GM12878 (cell line): ENCODE measurements around the gene NHS. TPM values are rescaled to one million over a fixed set of nuclear protein-coding genes. Genes with fewer than 3 reads are reported as not detected.

Experiments used
- ATAC-seq: fragments of 200-7000 bp; cut with Tn5 transposase; 3 replicates; pipeline ENCODE4 v1.9.1; 2020; ENCODE audit warnings: mild to moderate bottlenecking, moderate library complexity
- BruUV-seq: library from RNA; stranded (reverse); fragments of 400-500 nt; replicated peaks from 2 replicates; lab custom pipeline; 2021; lab: Mats Ljungman, UMichigan
- CTCF ChIA-PET: fragments of 300-600 bp; sonication (Branson Sonifier 250); formaldehyde crosslinking; extraction: SDS; loops from one replicate; lab custom pipeline; 2021; ENCODE audit warnings: inconsistent platforms; lab: Yijun Ruan, JAX
- POLR2A ChIA-PET: fragments of 350-600 bp; formaldehyde crosslinking; extraction: SDS; loops from one replicate; lab custom pipeline; 2021; ENCODE audit warnings: inconsistent platforms; lab: Charles Lee
- RAD21 ChIA-PET: fragments of 300-600 bp; sonication (Branson Sonifier 250); formaldehyde crosslinking; loops from one replicate; lab custom pipeline; 2023; ENCODE audit warnings: antibody characterized with exemption; ENCODE audit not compliant: unreplicated experiment; lab: Charles Lee
- SMC1A ChIA-PET: fragments of 300-600 bp; sonication (Branson Sonifier 250); formaldehyde crosslinking; loops from one replicate; lab custom pipeline; 2023; ENCODE audit not compliant: unreplicated experiment, uncharacterized antibody; lab: Charles Lee
- DNase-seq: peaks from one replicate; pipeline ENCODE4 v3.0.0-alpha.2; 2011; ENCODE audit warnings: low read depth, low spot score
- FAIRE-seq: peaks from 3 replicates; lab custom pipeline; 2011; peaks lifted over from hg19 to GRCh38; lab: Jason Lieb, UNC
- H2AFZ ChIP-seq: 2 replicates; pipeline ENCODE4 v1.6.0; 2011; ENCODE audit warnings: low read depth, low read length, control low read depth; ENCODE audit not compliant: control insufficient read depth
- H3K27ac ChIP-seq: 2 replicates; pipeline ENCODE4 v1.5.1; 2011; ENCODE audit warnings: control low read depth; ENCODE audit not compliant: control insufficient read depth, insufficient read depth
- H3K27me3 ChIP-seq, 2 experiments: replicated peaks in 1 of 2; 2 replicates each; pipeline versions ENCODE4 v1.6.0 to v1.6.1; 2011; ENCODE audit warnings: low read length in 1 of 2; ENCODE audit not compliant: control insufficient read depth in 2 of 2, insufficient read depth in 2 of 2
- H3K36me3 ChIP-seq, 2 experiments: 2 replicates each; pipeline ENCODE4 v1.5.1; 2011; ENCODE audit warnings: low read length in 1 of 2; ENCODE audit not compliant: control insufficient read depth in 2 of 2, insufficient read depth in 2 of 2
- H3K4me1 ChIP-seq: 2 replicates; pipeline ENCODE4 v1.6.1; 2011; ENCODE audit warnings: mild to moderate bottlenecking, low read length, moderate library complexity, mixed read lengths; ENCODE audit not compliant: control insufficient read depth, insufficient read depth
- H3K4me2 ChIP-seq: 2 replicates; pipeline ENCODE4 v1.6.0; 2011; ENCODE audit warnings: control low read depth; ENCODE audit not compliant: control insufficient read depth, insufficient read depth
- H3K4me3 ChIP-seq: fragments of 200-600 bp; sonication (generic); 2 replicates; pipeline ENCODE4 v1.5.1; 2016
- H3K79me2 ChIP-seq: 2 replicates; pipeline ENCODE4 v1.6.0; 2011; ENCODE audit warnings: low read length; ENCODE audit not compliant: control insufficient read depth, insufficient read depth
- H3K9ac ChIP-seq: 2 replicates; pipeline ENCODE4 v1.8.0; 2011; ENCODE audit warnings: low read length, control low read depth, mixed read lengths; ENCODE audit not compliant: control insufficient read depth, insufficient read depth
- H3K9me3 ChIP-seq: replicated peaks from 3 replicates; pipeline ENCODE4 v1.5.1; 2011; ENCODE audit warnings: mild to moderate bottlenecking, low read length; ENCODE audit not compliant: control insufficient read depth, insufficient read depth
- H4K20me1 ChIP-seq: 2 replicates; pipeline ENCODE4 v1.6.0; 2011; ENCODE audit not compliant: control insufficient read depth, insufficient read depth
- E2F8 ChIP-seq: fragments of 450-650 bp; IDR thresholded peaks from 2 replicates; pipeline ENCODE4 v1.6.1; 2018; ENCODE audit warnings: mild to moderate bottlenecking, low read depth, moderate library complexity; ENCODE audit not compliant: partially characterized antibody
- ESRRA ChIP-seq: IDR thresholded peaks from 2 replicates; pipeline ENCODE4 v1.6.1; 2012; ENCODE audit warnings: mild to moderate bottlenecking, low read length, improper control_type of control experiment
- FOS ChIP-seq: IDR thresholded peaks from 3 replicates; pipeline ENCODE4 v1.6.1; 2011; ENCODE audit warnings: borderline replicate concordance; ENCODE audit not compliant: insufficient read length; ENCODE audit errors: extremely low read depth
- GATAD2B ChIP-seq: fragments of 450-650 bp; conservative IDR thresholded peaks from 2 replicates; pipeline ENCODE4 v1.6.1; 2017; ENCODE audit warnings: low read depth, mild to moderate bottlenecking, moderate library complexity
- IRF3 ChIP-seq: fragments of 450-650 bp; IDR thresholded peaks from 2 replicates; pipeline ENCODE4 v1.6.1; 2014; ENCODE audit warnings: mild to moderate bottlenecking
- JUNB ChIP-seq: IDR thresholded peaks from 2 replicates; pipeline ENCODE4 v1.6.1; 2016; ENCODE audit warnings: antibody characterized with exemption, mild to moderate bottlenecking
- MXI1 ChIP-seq: fragments of 150-350 bp; IDR thresholded peaks from 2 replicates; pipeline ENCODE4 v1.6.1; 2011; ENCODE audit warnings: low read depth, mild to moderate bottlenecking, inconsistent platforms, low read length, improper control_type of control experiment
- NR2C1 ChIP-seq: fragments of 450-650 bp; IDR thresholded peaks from 2 replicates; pipeline ENCODE4 v1.6.1; 2017; ENCODE audit warnings: antibody characterized with exemption, mild to moderate bottlenecking, moderate library complexity
- POLR2AphosphoS2 ChIP-seq: IDR thresholded peaks from 2 replicates; pipeline ENCODE4 v1.6.1; 2011; ENCODE audit warnings: low read depth, mild to moderate bottlenecking, low read length, improper control_type of control experiment, moderate library complexity
- RELA ChIP-seq: fragments of 450-650 bp; IDR thresholded peaks from 2 replicates; pipeline ENCODE4 v1.8.0; 2014; ENCODE audit warnings: borderline replicate concordance; ENCODE audit not compliant: partially characterized antibody
- RUNX3 ChIP-seq: IDR thresholded peaks from 2 replicates; pipeline ENCODE4 v1.6.1; 2012; ENCODE audit warnings: low read length, inconsistent platforms
- SRF ChIP-seq, 2 experiments: IDR thresholded peaks; 2 replicates each; pipeline ENCODE4 v1.6.1; 2011; ENCODE audit warnings: low read depth in 2 of 2, low read length in 2 of 2, mild to moderate bottlenecking in 1 of 2, moderate library complexity in 1 of 2
- TAF1 ChIP-seq: IDR thresholded peaks from 2 replicates; pipeline ENCODE4 v1.6.1; 2011; ENCODE audit warnings: mild to moderate bottlenecking, low read depth, low read length, borderline replicate concordance
- TCF7 ChIP-seq: IDR thresholded peaks from 2 replicates; pipeline ENCODE4 v1.6.1; 2014; ENCODE audit warnings: antibody characterized with exemption, borderline replicate concordance
- ZNF274 ChIP-seq: IDR thresholded peaks from one replicate; pipeline ENCODE4 v1.8.0; 2011; ENCODE audit not compliant: insufficient read length, insufficient read depth
- WGBS: methylation state at CpG from one replicate; pipeline ENCODE4 v1.1.6; 2016; ENCODE audit warnings: low lambda C conversion rate; ENCODE audit not compliant: insufficient replicate concordance, insufficient coverage; ENCODE audit errors: missing lambda C conversion rate; 5-methylcytosine and 5-hydroxymethylcytosine counted together
- in situ Hi-C: fragments of 300-500 bp; cut with MboI; formaldehyde crosslinking; loops from 9 replicates; pipeline ENCODE4 v1.14.3; 2018; ENCODE audit warnings: mixed read lengths
- intact Hi-C: fragments of 100-400 bp; cut with micrococcal nuclease; formaldehyde crosslinking; loops from one replicate; pipeline ENCODE4 v1.14.2; 2022; ENCODE audit not compliant: unreplicated experiment
- polyA plus RNA-seq, 11 experiments: library from polyadenylated mRNA; depleted of rRNA in 4 of 11; unstranded in 6 of 11; stranded (reverse) in 5 of 11; fragments of >200 nt; fragmentation: Nextera tagmentation in 4 of 11; fragmentation: Illumina TruSeq in 1 of 11; extraction: Ambion mirVana in 4 of 11; extraction: Trizol in 1 of 11; gene quantifications; 1 replicate in 1 of 11; 2 replicates in 10 of 11; pipeline versions ENCODE4 v1.2.1 to v1.2.3, GENCODE V29; 2011 to 2016; ENCODE audit warnings: inconsistent platforms in 2 of 11, missing spikeins in 2 of 11, low read depth in 1 of 11
- total RNA-seq, 4 experiments: library from RNA; depleted of rRNA in 3 of 4; stranded (reverse); fragments of >200 nt in 3 of 4; fragmentation: Illumina TruSeq in 1 of 4; extraction: Trizol in 1 of 4; gene quantifications; 2 replicates each; pipeline versions ENCODE4 v1.2.1 to v1.2.3, GENCODE V29; 2013 to 2021
- TF ChIP-seq, protein P1 (sequence below): fragments of 450-650 bp; IDR thresholded peaks from 2 replicates; pipeline ENCODE4 v1.6.1; 2018; ENCODE audit warnings: borderline replicate concordance, mild to moderate bottlenecking; ENCODE audit not compliant: partially characterized antibody
- TF ChIP-seq, protein P2 (sequence below): IDR thresholded peaks from 2 replicates; pipeline ENCODE4 v1.6.1; 2011; ENCODE audit warnings: low read depth, mild to moderate bottlenecking, low read length, moderate library complexity, borderline replicate concordance; ENCODE audit errors: extremely low read depth
- TF ChIP-seq, protein P3 (sequence below): IDR thresholded peaks from 2 replicates; pipeline ENCODE4 v1.6.1; 2011; ENCODE audit warnings: mild to moderate bottlenecking, low read depth, low read length, moderate library complexity; ENCODE audit not compliant: insufficient replicate concordance

NHS gene
- total and polyA plus RNA-seq, 10 of the 15 experiments (the other 5 are each of a cell fraction or from before 2014, with no cell fraction given): under 0.01 to 0.07 (median 0.03) TPM; not detected in 7

DNA sequence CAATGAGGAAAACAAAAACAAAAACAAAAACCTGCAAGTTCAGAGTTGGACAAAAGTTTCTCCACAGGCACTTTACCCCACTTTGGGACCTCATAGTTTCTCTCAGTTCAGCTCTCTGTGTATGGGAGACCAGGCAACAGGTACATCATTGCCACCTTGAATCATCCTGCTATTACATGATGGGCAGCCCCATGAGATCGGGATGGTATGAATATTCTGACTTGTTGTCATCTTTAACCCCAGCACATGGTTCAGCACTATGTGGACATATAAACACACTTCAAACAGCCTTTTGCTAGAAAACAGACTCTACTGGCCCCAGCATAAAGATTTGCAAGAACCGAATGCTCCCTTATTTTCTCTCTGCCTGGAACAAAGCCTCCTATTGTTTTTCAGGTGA, 185.4 kb downstream of the NHS start:
- H3K36me3 ChIP-seq: no peaks in the 10 kb centered on the region
- no peak overlapping the region for H3K4me2 ChIP-seq
- intact Hi-C loops (no loop called here), in situ Hi-C loops (no loop called here)
- H3K4me3 ChIP-seq: no peak overlapping the region
- H3K27ac ChIP-seq: no peak overlapping the region
- no peak overlapping the region for H2AFZ ChIP-seq
- H4K20me1 ChIP-seq: no peaks in the 10 kb centered on the region
- ChIA-PET RAD21 (no interaction called here), POLR2A (no interaction called here), SMC1A (no interaction called here), CTCF (no interaction called here)
- DNase-seq (no peak), FAIRE-seq (no peak), ATAC-seq (no peak)
- H3K4me1 ChIP-seq: no peaks in the 10 kb centered on the region
- 0 out of 4 replicates have a peak, but pooled peaks cover 0 to 1% of the 10 kb centered on the region in 2 experiments for H3K27me3 ChIP-seq
- H3K79me2 ChIP-seq: no peaks in the 10 kb centered on the region
- 25% methylated on average over 2 of the region's 2 CpGs for WGBS
- TF ChIP-seq ESRRA: no peak
- no peak for TF ChIP-seq TCF7
- TF ChIP-seq, protein P1, sequence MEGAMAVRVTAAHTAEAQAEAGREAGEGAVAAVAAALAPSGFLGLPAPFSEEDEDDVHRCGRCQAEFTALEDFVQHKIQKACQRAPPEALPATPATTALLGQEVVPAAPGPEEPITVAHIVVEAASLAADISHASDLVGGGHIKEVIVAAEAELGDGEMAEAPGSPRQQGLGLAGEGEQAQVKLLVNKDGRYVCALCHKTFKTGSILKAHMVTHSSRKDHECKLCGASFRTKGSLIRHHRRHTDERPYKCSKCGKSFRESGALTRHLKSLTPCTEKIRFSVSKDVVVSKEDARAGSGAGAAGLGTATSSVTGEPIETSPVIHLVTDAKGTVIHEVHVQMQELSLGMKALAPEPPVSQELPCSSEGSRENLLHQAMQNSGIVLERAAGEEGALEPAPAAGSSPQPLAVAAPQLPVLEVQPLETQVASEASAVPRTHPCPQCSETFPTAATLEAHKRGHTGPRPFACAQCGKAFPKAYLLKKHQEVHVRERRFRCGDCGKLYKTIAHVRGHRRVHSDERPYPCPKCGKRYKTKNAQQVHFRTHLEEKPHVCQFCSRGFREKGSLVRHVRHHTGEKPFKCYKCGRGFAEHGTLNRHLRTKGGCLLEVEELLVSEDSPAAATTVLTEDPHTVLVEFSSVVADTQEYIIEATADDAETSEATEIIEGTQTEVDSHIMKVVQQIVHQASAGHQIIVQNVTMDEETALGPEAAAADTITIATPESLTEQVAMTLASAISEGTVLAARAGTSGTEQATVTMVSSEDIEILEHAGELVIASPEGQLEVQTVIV: no peak
- TF ChIP-seq RELA: no peak
- TF ChIP-seq, protein P2, sequence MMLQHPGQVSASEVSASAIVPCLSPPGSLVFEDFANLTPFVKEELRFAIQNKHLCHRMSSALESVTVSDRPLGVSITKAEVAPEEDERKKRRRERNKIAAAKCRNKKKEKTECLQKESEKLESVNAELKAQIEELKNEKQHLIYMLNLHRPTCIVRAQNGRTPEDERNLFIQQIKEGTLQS: no peak
- TF ChIP-seq SRF (IDR thresholded peaks at IDR 0.05; ENCODE audit: low read depth in 2 of 2, low read length in 2 of 2): no peak
- TF ChIP-seq MXI1: no peak
- TF ChIP-seq POLR2AphosphoS2: no peak
- no peak for TF ChIP-seq ZNF274
- TF ChIP-seq TAF1: no peak
- TF ChIP-seq JUNB: no peak
- TF ChIP-seq, protein P3, sequence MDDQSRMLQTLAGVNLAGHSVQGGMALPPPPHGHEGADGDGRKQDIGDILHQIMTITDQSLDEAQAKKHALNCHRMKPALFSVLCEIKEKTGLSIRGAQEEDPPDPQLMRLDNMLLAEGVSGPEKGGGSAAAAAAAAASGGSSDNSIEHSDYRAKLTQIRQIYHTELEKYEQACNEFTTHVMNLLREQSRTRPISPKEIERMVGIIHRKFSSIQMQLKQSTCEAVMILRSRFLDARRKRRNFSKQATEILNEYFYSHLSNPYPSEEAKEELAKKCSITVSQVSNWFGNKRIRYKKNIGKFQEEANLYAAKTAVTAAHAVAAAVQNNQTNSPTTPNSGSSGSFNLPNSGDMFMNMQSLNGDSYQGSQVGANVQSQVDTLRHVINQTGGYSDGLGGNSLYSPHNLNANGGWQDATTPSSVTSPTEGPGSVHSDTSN: no peak
- TF ChIP-seq GATAD2B: no peak
- TF ChIP-seq FOS: no peak
- no peak for TF ChIP-seq RUNX3
- no peak for TF ChIP-seq IRF3
- TF ChIP-seq NR2C1: no peak
- no peak for TF ChIP-seq E2F8
- no TSS peak for BruUV-seq
- no peaks in the 10 kb centered on the region for H3K9me3 ChIP-seq
- no peak overlapping the region for H3K9ac ChIP-seq
